IMR-90 (cell line): ENCODE data around the gene UST. TPM values are rescaled to one million over a fixed set of nuclear protein-coding genes. Genes with fewer than 3 reads are reported as not detected.
"Not testable (repeated sequence)": the region's sequence is repeated elsewhere in the genome, so short reads cannot be mapped to it uniquely, and the experiment has no call there.

Experiments
- ATAC-seq: fragments of 200-7000 bp; cut with Tn5 transposase; 2 replicates; pipeline ENCODE4 v1.9.1; 2020; ENCODE audit warnings: low read depth, mild to moderate bottlenecking, moderate library complexity
- BruUV-seq: library from RNA; stranded (reverse); fragments of 400-500 nt; replicated peaks from 2 replicates; lab custom pipeline; 2021; lab: Mats Ljungman, UMichigan
- CTCF ChIA-PET: fragments of 300-600 bp; formaldehyde crosslinking; extraction: SDS; loops from one replicate; lab custom pipeline; 2021; ENCODE audit warnings: antibody characterized with exemption; lab: Yijun Ruan, JAX
- POLR2A ChIA-PET: fragments of 300-600 bp; sonication (Branson Sonifier 250); formaldehyde crosslinking; loops from one replicate; lab custom pipeline; 2022; ENCODE audit warnings: antibody characterized with exemption; ENCODE audit not compliant: unreplicated experiment; lab: Charles Lee
- DNase-seq: peaks from one replicate; pipeline ENCODE4 v3.0.0; 2013
- H2AFZ ChIP-seq: replicated peaks from 2 replicates; pipeline ENCODE3; 2013; ENCODE audit warnings: low read length, mild to moderate bottlenecking; ENCODE audit not compliant: poor library complexity
- H2AK5ac ChIP-seq: 2 replicates; pipeline ENCODE4 v1.6.1; 2013; ENCODE audit warnings: low read depth, low read length, inconsistent platforms
- H2AK9ac ChIP-seq: replicated peaks from 2 replicates; pipeline ENCODE3; 2013; ENCODE audit warnings: mild to moderate bottlenecking, low read depth, low read length, moderate library complexity; ENCODE audit not compliant: poor library complexity
- H2BK120ac ChIP-seq: 2 replicates; pipeline ENCODE4 v1.6.1; 2013; ENCODE audit warnings: low read depth, low read length, inconsistent platforms
- H2BK15ac ChIP-seq: 3 replicates; pipeline ENCODE4 v1.6.1; 2013; ENCODE audit warnings: low read depth, low read length, inconsistent platforms
- H2BK20ac ChIP-seq: 2 replicates; pipeline ENCODE4 v1.6.1; 2013; ENCODE audit warnings: low read depth, mild to moderate bottlenecking, inconsistent platforms, low read length, moderate library complexity
- H2BK5ac ChIP-seq: 2 replicates; pipeline ENCODE4 v1.6.1; 2013; ENCODE audit warnings: mild to moderate bottlenecking, low read depth, low read length, inconsistent platforms; ENCODE audit not compliant: poor library complexity, severe bottlenecking
- H3K14ac ChIP-seq: replicated peaks from 2 replicates; pipeline ENCODE4 v1.6.1; 2013; ENCODE audit warnings: low read depth, low read length, inconsistent platforms
- H3K18ac ChIP-seq: 2 replicates; pipeline ENCODE4 v1.6.1; 2013; ENCODE audit warnings: low read depth, low read length, control low read depth
- H3K23ac ChIP-seq: 2 replicates; pipeline ENCODE4 v1.6.1; 2013; ENCODE audit warnings: low read depth, low read length, inconsistent platforms
- H3K27ac ChIP-seq: 2 replicates; pipeline ENCODE4 v1.5.1; 2013; ENCODE audit warnings: mild to moderate bottlenecking, control low read depth, low read length; ENCODE audit not compliant: insufficient read depth
- H3K27me3 ChIP-seq: 2 replicates; pipeline ENCODE4 v1.6.1; 2013; ENCODE audit warnings: low read length; ENCODE audit not compliant: control insufficient read depth, insufficient read depth
- H3K36me3 ChIP-seq: 2 replicates; pipeline ENCODE4 v1.6.1; 2013; ENCODE audit warnings: low read length, mixed read lengths; ENCODE audit not compliant: control insufficient read depth, insufficient read depth
- H3K4ac ChIP-seq: 2 replicates; pipeline ENCODE4 v1.6.1; 2013; ENCODE audit warnings: low read depth, low read length, inconsistent platforms
- H3K4me1 ChIP-seq: 2 replicates; pipeline ENCODE4 v1.6.1; 2013; ENCODE audit warnings: low read length, mixed read lengths; ENCODE audit not compliant: control insufficient read depth, insufficient read depth
- H3K4me2 ChIP-seq: 2 replicates; pipeline ENCODE4 v1.6.1; 2013; ENCODE audit warnings: low read depth, mild to moderate bottlenecking, control low read depth, low read length, moderate library complexity
- H3K4me3 ChIP-seq: 2 replicates; pipeline ENCODE4 v1.5.1; 2013; ENCODE audit warnings: low read depth, mild to moderate bottlenecking, control low read depth, low read length, moderate library complexity; ENCODE audit not compliant: insufficient read depth
- H3K56ac ChIP-seq: 2 replicates; pipeline ENCODE4 v1.6.1; 2013; ENCODE audit warnings: low read length, inconsistent platforms; ENCODE audit not compliant: insufficient read depth; ENCODE audit errors: extremely low read depth
- H3K79me1 ChIP-seq, 2 experiments: 2 replicates each; pipeline ENCODE4 v1.6.1; 2013; ENCODE audit warnings: low read length in 2 of 2, inconsistent platforms in 1 of 2, low read depth in 1 of 2
- H3K9ac ChIP-seq: 2 replicates; pipeline ENCODE4 v1.6.1; 2013; ENCODE audit warnings: low read depth, low read length, control low read depth
- H3K9me1 ChIP-seq: 2 replicates; pipeline ENCODE4 v1.6.1; 2013; ENCODE audit warnings: low read length, inconsistent platforms; ENCODE audit not compliant: insufficient read depth
- H3K9me3 ChIP-seq: 2 replicates; pipeline ENCODE4 v1.6.1; 2013; ENCODE audit warnings: low read length; ENCODE audit not compliant: control insufficient read depth, insufficient read depth
- H4K20me1 ChIP-seq: 2 replicates; pipeline ENCODE4 v1.6.1; 2013; ENCODE audit warnings: low read length, inconsistent platforms; ENCODE audit not compliant: insufficient read depth
- H4K5ac ChIP-seq: 2 replicates; pipeline ENCODE4 v1.6.1; 2013; ENCODE audit warnings: mild to moderate bottlenecking, low read depth, low read length, control low read depth
- H4K8ac ChIP-seq, 2 experiments: 2 replicates each; pipeline ENCODE4 v1.6.1; 2013; ENCODE audit warnings: low read depth in 2 of 2, low read length in 2 of 2, control low read depth in 1 of 2, inconsistent platforms in 1 of 2
- H4K91ac ChIP-seq: 2 replicates; pipeline ENCODE4 v1.6.1; 2013; ENCODE audit warnings: low read depth, low read length, inconsistent platforms; ENCODE audit not compliant: insufficient read depth
- WGBS, 2 experiments: methylation state at CpG; one replicate each; pipeline versions ENCODE4 v1.1.5 to v1.1.7; 2013; ENCODE audit warnings: missing lambda C conversion rate in 2 of 2; ENCODE audit not compliant: insufficient read length in 1 of 2; ENCODE audit errors: extremely low coverage in 2 of 2; 5-methylcytosine and 5-hydroxymethylcytosine counted together
- dilution Hi-C: fragments of 300-500 bp; cut with HindIII; formaldehyde crosslinking; loops from one replicate; pipeline ENCODE4 v1.14.3; 2018; ENCODE audit warnings: low sequenced_read_pairs; ENCODE audit not compliant: unreplicated experiment
- in situ Hi-C: fragments of 300-500 bp; cut with MboI; formaldehyde crosslinking; loops from 3 replicates; pipeline ENCODE4 v1.14.3; 2019; ENCODE audit warnings: low sequenced_read_pairs, inconsistent platforms, mixed read lengths
- intact Hi-C: fragments of 100-400 bp; cut with micrococcal nuclease; formaldehyde crosslinking; loops from 2 replicates; pipeline ENCODE4 v1.10.0; 2022
- polyA plus RNA-seq, 3 experiments: library from polyadenylated mRNA; depleted of rRNA; stranded (reverse); fragments of >200 nt; gene quantifications; 2 replicates each; pipeline ENCODE4 v1.2.3, GENCODE V29; 2012; ENCODE audit warnings: low replicate concordance in 1 of 3
- total RNA-seq: library from RNA; depleted of rRNA; stranded (reverse); fragments of >200 nt; gene quantifications from 2 replicates; pipeline ENCODE4 v1.2.3, GENCODE V29; 2012

Gene UST
- total and polyA plus RNA-seq, 2 of the 4 experiments (the other 2 are of a cell fraction) = 7.7 to 13.8 TPM

GRCh38 chr6:148849449-148849848 lies 102.6 kb downstream of the UST start:
- in situ Hi-C loops, H2BK20ac ChIP-seq, ATAC-seq, H2BK15ac ChIP-seq, H3K23ac ChIP-seq, H3K9ac ChIP-seq, H4K91ac ChIP-seq, H2AK5ac ChIP-seq, intact Hi-C loops, dilution Hi-C loops, H3K18ac ChIP-seq, H3K36me3 ChIP-seq, H3K27ac ChIP-seq, H4K5ac ChIP-seq, H3K4me1 ChIP-seq, CTCF ChIA-PET, H2AK9ac ChIP-seq, H4K8ac ChIP-seq, POLR2A ChIA-PET, H2BK120ac ChIP-seq, H3K14ac ChIP-seq, BruUV-seq, H3K9me3 ChIP-seq, DNase-seq, H2BK5ac ChIP-seq, H3K27me3 ChIP-seq, H3K56ac ChIP-seq, H3K4me3 ChIP-seq, H3K4me2 ChIP-seq, H3K4ac ChIP-seq, H2AFZ ChIP-seq: not testable (repeated sequence)
- H4K20me1 ChIP-seq = peaks cover 26% of the 10 kb centered on the region; the same call in 1 of the 2 replicates
- H3K79me1 ChIP-seq = peaks cover 22 to 31% of the 10 kb centered on the region in 2 experiments
- H3K9me1 ChIP-seq = peaks cover 11% of the 10 kb centered on the region
- WGBS, 2 experiments = no CpG with 5 or more reads among the region's 5 CpGs
